Hair follicular keratinocyte (primary cell): Measurements from ENCODE around the gene SKIC2. TPM values are rescaled to one million over a fixed set of nuclear protein-coding genes. Genes with fewer than 3 reads are reported as not detected.

Experiments
- total RNA-seq: library from RNA; depleted of rRNA; stranded (reverse); fragments of >200 nt; gene quantifications from 2 replicates; pipeline ENCODE4 v1.2.3, GENCODE V29; 2015

Gene SKIC2
- total RNA-seq: 34.5 and 47.2 TPM in 2 replicates

DNA sequence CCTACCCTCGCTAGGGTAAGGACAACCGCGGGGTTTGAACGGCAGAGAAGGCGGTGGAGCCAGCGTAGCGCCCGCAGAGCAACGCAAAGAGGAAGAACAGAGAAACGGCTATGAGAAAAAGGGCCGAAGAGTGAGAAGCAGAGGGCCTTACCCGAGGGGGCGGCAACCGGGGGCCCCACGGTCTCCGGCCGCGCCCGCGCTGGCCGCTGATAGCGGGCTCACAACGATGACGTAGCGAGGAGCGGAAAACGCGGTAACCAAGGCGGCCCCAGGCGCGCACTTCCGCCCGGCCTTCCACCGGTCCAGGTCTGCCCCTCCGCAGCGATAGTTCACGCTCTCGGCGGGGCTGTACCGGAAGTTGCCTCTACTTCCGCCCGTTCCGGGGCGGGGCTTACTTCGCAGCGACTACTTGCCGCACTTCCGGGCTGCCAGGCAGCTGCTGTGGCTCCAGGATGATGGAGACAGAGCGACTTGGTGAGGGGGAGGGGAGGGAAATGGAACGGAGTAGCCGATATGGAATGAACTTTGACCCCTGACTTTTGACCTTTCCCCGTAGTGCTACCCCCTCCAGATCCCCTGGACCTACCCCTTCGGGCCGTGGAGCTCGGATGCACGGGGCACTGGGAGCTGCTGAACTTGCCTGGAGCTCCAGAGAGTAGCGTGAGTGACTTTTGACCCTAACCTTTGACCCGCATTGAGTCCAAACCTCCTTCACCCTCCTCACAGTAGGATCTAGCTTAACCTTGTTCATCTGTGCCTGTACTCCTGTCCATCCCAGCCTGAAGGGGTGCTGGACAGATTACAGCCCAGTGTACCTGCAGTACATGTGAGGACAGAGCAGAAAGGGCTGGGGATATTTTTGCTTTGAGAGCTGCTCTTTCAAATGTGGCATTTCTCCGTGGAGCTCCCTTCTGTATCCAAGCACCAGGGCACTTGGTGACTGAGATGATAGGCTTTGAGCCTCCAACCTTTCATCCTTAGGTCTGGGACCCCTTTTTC lies at the start of gene SKIC2, which contains the start of gene NELFE:
TSS of gene SKIC2 (plus strand) at position 435 of the 999 bp plus-strand sequence. CDS start at position 453, 18 bp downstream.
TSS of gene NELFE (minus strand) at position 231 of the 999 bp plus-strand sequence. CDS start 525 bp downstream, outside the sequence.

DNA sequence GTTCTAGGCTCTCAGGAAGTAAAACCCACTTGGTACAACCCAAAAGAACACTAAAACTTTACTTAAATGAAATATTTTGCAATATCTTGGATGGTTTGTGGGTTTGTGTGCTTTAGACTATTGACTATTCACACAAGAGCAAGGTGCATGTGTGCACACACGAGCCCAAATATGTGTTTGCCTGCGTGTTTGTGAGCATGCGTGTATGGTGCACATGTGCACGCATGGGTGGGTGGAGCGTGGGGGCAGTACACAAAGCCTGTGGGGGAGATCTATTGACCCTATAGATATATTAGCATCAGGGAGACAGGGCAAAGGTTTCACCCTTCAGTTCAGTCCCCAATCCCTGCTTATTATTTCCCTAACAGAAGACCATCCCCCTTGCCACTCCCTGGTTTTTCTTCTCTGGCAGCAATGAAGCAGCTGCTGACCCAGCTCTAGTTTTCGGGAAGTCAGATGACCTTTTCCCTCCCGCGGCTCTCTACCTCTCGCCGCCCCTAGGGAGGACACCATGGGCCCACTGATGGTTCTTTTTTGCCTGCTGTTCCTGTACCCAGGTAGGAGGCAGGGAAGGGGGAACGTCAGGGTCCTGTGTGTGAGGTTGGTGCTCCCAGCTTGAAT lies 31.6 kb upstream of the SKIC2 start, which contains the start of gene C2:
TSS of gene C2 (plus strand) at position 476 of the 621 bp plus-strand sequence. CDS start at position 512, 36 bp downstream.

DNA sequence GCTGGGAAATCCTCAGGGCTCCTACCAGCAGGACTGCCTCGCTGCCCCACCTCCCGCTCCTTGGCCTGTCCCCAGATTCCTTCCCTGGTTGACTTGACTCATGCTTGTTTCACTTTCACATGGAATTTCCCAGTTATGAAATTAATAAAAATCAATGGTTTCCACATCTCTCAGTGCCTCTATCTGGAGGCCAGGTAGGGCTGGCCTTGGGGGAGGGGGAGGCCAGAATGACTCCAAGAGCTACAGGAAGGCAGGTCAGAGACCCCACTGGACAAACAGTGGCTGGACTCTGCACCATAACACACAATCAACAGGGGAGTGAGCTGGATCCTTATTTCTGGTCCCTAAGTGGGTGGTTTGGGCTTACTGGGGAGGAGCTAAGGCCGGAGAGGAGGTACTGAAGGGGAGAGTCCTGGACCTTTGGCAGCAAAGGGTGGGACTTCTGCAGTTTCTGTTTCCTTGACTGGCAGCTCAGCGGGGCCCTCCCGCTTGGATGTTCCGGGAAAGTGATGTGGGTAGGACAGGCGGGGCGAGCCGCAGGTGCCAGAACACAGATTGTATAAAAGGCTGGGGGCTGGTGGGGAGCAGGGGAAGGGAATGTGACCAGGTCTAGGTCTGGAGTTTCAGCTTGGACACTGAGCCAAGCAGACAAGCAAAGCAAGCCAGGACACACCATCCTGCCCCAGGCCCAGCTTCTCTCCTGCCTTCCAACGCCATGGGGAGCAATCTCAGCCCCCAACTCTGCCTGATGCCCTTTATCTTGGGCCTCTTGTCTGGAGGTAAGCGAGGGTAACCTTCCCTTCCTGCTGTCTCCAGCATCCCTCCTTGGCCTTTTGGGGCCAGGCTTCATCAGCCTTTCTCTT lies 13.2 kb upstream of the SKIC2 start, which contains the start of gene CFB:
TSS of gene CFB (plus strand) at position 589 of the 863 bp plus-strand sequence. CDS start at position 716, 127 bp downstream.

DNA sequence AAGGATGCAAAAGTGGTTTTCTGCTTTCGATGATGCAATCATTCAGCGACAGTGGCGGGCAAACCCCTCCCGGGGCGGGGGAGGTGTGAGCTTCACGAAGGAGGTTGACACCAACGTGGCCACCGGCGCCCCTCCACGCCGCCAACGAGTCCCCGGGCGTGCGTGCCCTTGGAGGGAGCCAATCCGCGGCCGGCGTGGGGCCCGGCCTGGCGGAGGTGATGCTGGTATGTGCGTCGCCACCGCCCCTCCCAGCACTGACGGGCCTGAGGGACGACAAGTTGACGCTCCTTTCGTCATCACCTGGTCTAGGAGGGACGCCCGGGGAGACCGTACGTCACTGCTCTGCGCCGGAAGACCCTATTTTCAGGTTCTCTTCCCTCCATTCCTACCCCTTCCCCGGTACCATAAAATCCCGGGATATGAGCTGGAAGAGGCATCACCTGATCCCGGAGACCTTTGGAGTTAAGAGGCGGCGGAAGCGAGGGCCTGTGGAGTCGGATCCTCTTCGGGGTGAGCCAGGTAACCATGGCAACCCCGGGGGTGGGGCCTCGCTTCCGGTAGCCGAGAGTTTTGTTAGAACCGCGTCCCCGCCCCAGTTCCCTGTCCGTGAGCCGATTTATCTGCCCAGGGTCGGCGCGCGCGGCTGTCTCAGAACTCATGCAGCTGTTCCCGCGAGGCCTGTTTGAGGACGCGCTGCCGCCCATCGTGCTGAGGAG lies 13.2 kb downstream of the SKIC2 start, which contains the start of gene DXO:
TSS of gene DXO (minus strand) at position 146 of the 716 bp plus-strand sequence. CDS start 463 bp downstream, outside the sequence.

DNA sequence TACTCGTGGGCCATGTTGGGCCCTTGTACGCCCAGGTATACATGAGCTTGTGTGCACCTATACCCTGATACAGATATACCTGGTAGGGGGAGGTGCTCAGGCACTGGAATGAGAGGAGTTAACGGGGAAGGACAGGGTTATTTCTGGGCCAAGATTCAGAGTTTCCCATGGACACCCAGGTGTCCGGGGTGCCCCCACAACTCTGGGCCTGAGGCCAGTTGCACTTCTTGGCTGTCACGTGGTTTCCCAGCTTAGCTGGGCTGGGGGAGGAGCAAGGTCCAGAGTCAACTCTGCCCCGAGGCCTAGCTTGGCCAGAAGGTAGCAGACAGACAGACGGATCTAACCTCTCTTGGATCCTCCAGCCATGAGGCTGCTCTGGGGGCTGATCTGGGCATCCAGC lies 22.8 kb downstream of the SKIC2 start, which contains the start of gene C4A:
TSS of gene C4A (plus strand) at position 314 of the 400 bp plus-strand sequence. CDS start at position 365, 51 bp downstream.

GRCh38 chr6:32014547-32014946 lies 55.6 kb downstream of the SKIC2 start, which contains the start of gene C4B:
Gene C4B (plus strand): TSS chr6:32014795. CDS start chr6:32014846, 51 bp downstream.

Other genes starting within 250 kb of the SKIC2 start
- gene LY6G6D, start 243.8 kb upstream of the SKIC2 start, total RNA-seq: not detected in 2 replicates
- 0.15 TPM in 1 of 2 replicates, not detected in the other for gene LY6G6C, start 237.4 kb upstream of the SKIC2 start, total RNA-seq
- not detected in 2 replicates for gene MPIG6B, start 235.8 kb upstream of the SKIC2 start, total RNA-seq
- gene DDAH2, start 229.9 kb upstream of the SKIC2 start, total RNA-seq: 9.5 and 16.1 TPM in 2 replicates
- gene CLIC1, start 222.6 kb upstream of the SKIC2 start, total RNA-seq: 805 and 887 TPM in 2 replicates
- gene MSH5, start 219.2 kb upstream of the SKIC2 start, total RNA-seq: 6.2 and 7.4 TPM in 2 replicates
- gene SAPCD1, start 196.5 kb upstream of the SKIC2 start, total RNA-seq: 0.70 and 1.5 TPM in 2 replicates
- gene VWA7, start 181.8 kb upstream of the SKIC2 start, total RNA-seq: 0.19 and 0.86 TPM in 2 replicates
- gene VARS1, start 163.4 kb upstream of the SKIC2 start, total RNA-seq: 84.7 and 118 TPM in 2 replicates
- 95.7 and 134 TPM in 2 replicates for gene LSM2, start 152.2 kb upstream of the SKIC2 start, total RNA-seq
- gene HSPA1L, start 143.9 kb upstream of the SKIC2 start, total RNA-seq: 0.53 and 0.62 TPM in 2 replicates
- 37.6 and 59.1 TPM in 2 replicates for gene HSPA1A, start 143.6 kb upstream of the SKIC2 start, total RNA-seq
- 76.1 and 133 TPM in 2 replicates for gene HSPA1B, start 131.4 kb upstream of the SKIC2 start, total RNA-seq
- 33.3 and 33.7 TPM in 2 replicates for gene NEU1, start 96.4 kb upstream of the SKIC2 start, total RNA-seq
- gene SLC44A4, start 80.2 kb upstream of the SKIC2 start, total RNA-seq: 0.04 TPM in 1 of 2 replicates, not detected in the other
- 22.2 and 24.5 TPM in 2 replicates for gene EHMT2, start 61.5 kb upstream of the SKIC2 start, total RNA-seq
- 0.30 and 0.39 TPM in 2 replicates for gene ZBTB12, start 57.1 kb upstream of the SKIC2 start, total RNA-seq
- not detected in 2 replicates for gene C2, start 31.5 kb upstream of the SKIC2 start, total RNA-seq
- gene CFB, start 13.1 kb upstream of the SKIC2 start, total RNA-seq: 1.2 and 3.4 TPM in 2 replicates
- 129 and 171 TPM in 2 replicates for gene NELFE, start 204 bp upstream of the SKIC2 start, total RNA-seq
- 17.2 and 20.9 TPM in 2 replicates for gene DXO, start 13.0 kb downstream of the SKIC2 start, total RNA-seq
- 1.7 and 3.4 TPM in 2 replicates for gene C4A, start 22.9 kb downstream of the SKIC2 start, total RNA-seq
- gene C4B, start 55.6 kb downstream of the SKIC2 start, total RNA-seq: 1.2 and 2.4 TPM in 2 replicates
- gene CYP21A2, start 79.2 kb downstream of the SKIC2 start, total RNA-seq: not detected in 2 replicates
- 0.23 and 0.30 TPM in 2 replicates for gene TNXB, start 150.2 kb downstream of the SKIC2 start, total RNA-seq
- gene ATF6B, start 169.1 kb downstream of the SKIC2 start, total RNA-seq: 16.0 and 22.0 TPM in 2 replicates
- gene FKBPL, start 171.1 kb downstream of the SKIC2 start, total RNA-seq: 4.5 and 7.8 TPM in 2 replicates
- gene PRRT1, start 192.8 kb downstream of the SKIC2 start, total RNA-seq: not detected in 2 replicates
- gene PPT2, start 195.0 kb downstream of the SKIC2 start, total RNA-seq: 14.3 and 17.5 TPM in 2 replicates
- gene EGFL8, start 205.4 kb downstream of the SKIC2 start, total RNA-seq: 0.57 and 1.0 TPM in 2 replicates
- gene AGPAT1, start 216.9 kb downstream of the SKIC2 start, total RNA-seq: 49.2 and 63.7 TPM in 2 replicates
- gene RNF5, start 219.2 kb downstream of the SKIC2 start, total RNA-seq: 37.5 and 64.1 TPM in 2 replicates
- gene AGER, start 225.1 kb downstream of the SKIC2 start, total RNA-seq: 1.3 and 1.8 TPM in 2 replicates
- 22.7 and 42.2 TPM in 2 replicates for gene PBX2, start 231.0 kb downstream of the SKIC2 start, total RNA-seq
- 7.0 and 13.3 TPM in 2 replicates for gene GPSM3, start 233.5 kb downstream of the SKIC2 start, total RNA-seq